Endothelial cell of umbilical vein (primary cell): Measurements from ENCODE around the gene OR7C1. TPM values are rescaled to one million over a fixed set of nuclear protein-coding genes. Genes with fewer than 3 reads are reported as not detected.

ENCODE experiments used
- BruUV-seq: library from RNA; stranded (reverse); fragments of 400-500 nt; replicated peaks from 2 replicates; lab custom pipeline; 2021; lab: Mats Ljungman, UMichigan
- CTCF ChIA-PET: fragments of 300-600, 350-600 bp; sonication (Branson Sonifier 250); formaldehyde crosslinking; loops from one replicate; lab custom pipeline; 2021; ENCODE audit warnings: antibody characterized with exemption, inconsistent platforms; lab: Charles Lee
- POLR2A ChIA-PET: fragments of 300-600, 350-600 bp; sonication (Branson Sonifier 250); formaldehyde crosslinking; loops from one replicate; lab custom pipeline; 2021; ENCODE audit warnings: antibody characterized with exemption, inconsistent platforms; lab: Charles Lee
- DNase-seq: peaks from one replicate; pipeline ENCODE4 v3.0.0-alpha.2; 2011; ENCODE audit warnings: low read depth, low spot score
- FAIRE-seq: peaks from 2 replicates; lab custom pipeline; 2011; peaks lifted over from hg19 to GRCh38; lab: Jason Lieb, UNC
- H2AFZ ChIP-seq: 2 replicates; pipeline ENCODE4 v1.6.0; 2012; ENCODE audit warnings: low read depth, low read length, control low read depth, inconsistent platforms
- H3K27ac ChIP-seq: 2 replicates; pipeline ENCODE4 v1.5.1; 2011; ENCODE audit warnings: low read depth, mild to moderate bottlenecking, control low read depth, low read length, moderate library complexity; ENCODE audit not compliant: insufficient read depth
- H3K27me3 ChIP-seq, 2 experiments: 2 replicates each; pipeline versions ENCODE4 v1.6.0 to v1.6.1; 2011; ENCODE audit warnings: low read length in 2 of 2, mixed read lengths in 1 of 2; ENCODE audit not compliant: control insufficient read depth in 2 of 2, insufficient read depth in 2 of 2
- H3K36me3 ChIP-seq, 2 experiments: 2 replicates in 1 of 2; 3 replicates in 1 of 2; pipeline ENCODE4 v1.5.1; 2011; ENCODE audit warnings: low read length in 2 of 2, mild to moderate bottlenecking in 1 of 2, moderate library complexity in 1 of 2; ENCODE audit not compliant: control insufficient read depth in 2 of 2, insufficient read depth in 2 of 2; ENCODE audit errors: extremely low read depth in 1 of 2
- H3K4me1 ChIP-seq: 3 replicates; pipeline ENCODE4 v1.5.1; 2011; ENCODE audit warnings: mild to moderate bottlenecking, low read length; ENCODE audit not compliant: control insufficient read depth, insufficient read depth; ENCODE audit errors: extremely low read depth
- H3K4me2 ChIP-seq: 2 replicates; pipeline ENCODE4 v1.6.1; 2011; ENCODE audit warnings: low read length, control low read depth, mixed read lengths; ENCODE audit not compliant: insufficient read depth
- H3K4me3 ChIP-seq, 3 experiments: fragments of 200-600 bp in 1 of 3; sonication (generic), shearing (Covaris generic) in 1 of 3; replicated peaks in 1 of 3; 2 replicates each; pipeline ENCODE4 v1.5.1; 2011 to 2016; ENCODE audit warnings: control low read depth in 3 of 3, low read length in 3 of 3, mild to moderate bottlenecking in 2 of 3, inconsistent platforms in 1 of 3, low read depth in 1 of 3, moderate library complexity in 1 of 3; ENCODE audit not compliant: insufficient read depth in 1 of 3
- H3K79me2 ChIP-seq: 2 replicates; pipeline ENCODE4 v1.6.0; 2012; ENCODE audit warnings: low read length, inconsistent platforms; ENCODE audit not compliant: control insufficient read depth, insufficient read depth
- H3K9ac ChIP-seq: replicated peaks from 2 replicates; pipeline ENCODE3; 2011; ENCODE audit warnings: low read length, control low read depth; ENCODE audit not compliant: insufficient read depth; ENCODE audit errors: extremely low read depth
- H3K9me1 ChIP-seq: replicated peaks from 3 replicates; pipeline ENCODE4 v1.6.0; 2011; ENCODE audit warnings: mild to moderate bottlenecking, low read length; ENCODE audit not compliant: control insufficient read depth, insufficient read depth; ENCODE audit errors: extremely low read depth
- H3K9me3 ChIP-seq: replicated peaks from 2 replicates; pipeline ENCODE4 v1.5.1; 2012; ENCODE audit warnings: low read length, inconsistent platforms; ENCODE audit not compliant: control insufficient read depth, insufficient read depth
- H4K20me1 ChIP-seq: replicated peaks from 2 replicates; pipeline ENCODE3; 2011; ENCODE audit warnings: mild to moderate bottlenecking, low read length; ENCODE audit not compliant: control insufficient read depth, insufficient read depth; ENCODE audit errors: extremely low read depth
- EZH2 ChIP-seq: IDR thresholded peaks from 2 replicates; pipeline ENCODE4 v1.6.1; 2012; ENCODE audit warnings: borderline replicate concordance, low read depth, mild to moderate bottlenecking, moderate library complexity, low read length, inconsistent platforms; ENCODE audit not compliant: severe bottlenecking
- FOS ChIP-seq: IDR thresholded peaks from 2 replicates; pipeline ENCODE4 v1.6.1; 2011; ENCODE audit warnings: mild to moderate bottlenecking, low read length, moderate library complexity, borderline replicate concordance; ENCODE audit not compliant: insufficient read depth
- GATA2 ChIP-seq: IDR thresholded peaks from 2 replicates; pipeline ENCODE4 v1.7.0; 2011; ENCODE audit warnings: low read depth, mild to moderate bottlenecking, moderate library complexity, mixed read lengths, low read length; ENCODE audit not compliant: insufficient read length, insufficient read depth
- JUN ChIP-seq: IDR thresholded peaks from 2 replicates; pipeline ENCODE4 v1.6.1; 2011; ENCODE audit warnings: borderline replicate concordance, low read depth; ENCODE audit not compliant: insufficient read length, insufficient read depth
- MYC ChIP-seq: IDR thresholded peaks from one replicate; pipeline ENCODE4 v1.6.1; 2011; ENCODE audit warnings: mild to moderate bottlenecking, low read depth, low read length
- POLR2A ChIP-seq: IDR thresholded peaks from 2 replicates; pipeline ENCODE4 v1.6.1; 2012; ENCODE audit warnings: low read depth, mild to moderate bottlenecking, control low read depth, low read length
- POLR2AphosphoS5 ChIP-seq: IDR thresholded peaks from 2 replicates; pipeline ENCODE4 v1.6.1; 2012; ENCODE audit warnings: low read depth, mild to moderate bottlenecking, control low read depth, low read length, moderate library complexity; ENCODE audit not compliant: insufficient read depth
- dilution Hi-C: fragments of 300-500 bp; cut with MboI; formaldehyde crosslinking; loops from one replicate; pipeline ENCODE4 v1.15.0; 2019; ENCODE audit warnings: low sequenced_read_pairs; ENCODE audit not compliant: extremely low pct_ligation_motif_present
- intact Hi-C: fragments of 100-400 bp; cut with micrococcal nuclease; formaldehyde crosslinking; loops from one replicate; pipeline ENCODE4 v1.10.0; 2022
- polyA plus RNA-seq, 4 experiments: library from polyadenylated mRNA; depleted of rRNA in 3 of 4; stranded (reverse) in 3 of 4; unstranded in 1 of 4; fragments of >200 nt; gene quantifications; 2 replicates each; pipeline versions ENCODE4 v1.2.1 to v1.2.3, GENCODE V29; 2011 to 2012; ENCODE audit warnings: missing spikeins in 1 of 4
- total RNA-seq: library from RNA; stranded (reverse); gene quantifications from 2 replicates; pipeline ENCODE4 v1.2.3, GENCODE V29; 2021
- TF ChIP-seq, protein P1 (sequence below): IDR thresholded peaks from 2 replicates; pipeline ENCODE4 v1.6.1; 2011; ENCODE audit not compliant: insufficient read depth, insufficient read length
- TF ChIP-seq, protein P2 (sequence below), 2 donors: IDR thresholded peaks; 1 replicate in 1 of 2; 2 replicates in 1 of 2; pipeline ENCODE4 v1.5.1; 2011; ENCODE audit warnings: low read length in 2 of 2, mild to moderate bottlenecking in 2 of 2, moderate library complexity in 2 of 2, control low read depth in 1 of 2, inconsistent platforms in 1 of 2, low read depth in 1 of 2; ENCODE audit not compliant: insufficient read depth in 1 of 2; ENCODE audit errors: extremely low read depth in 1 of 2

The OR7C1 gene
- total and polyA plus RNA-seq, 2 donors (not counting 3 experiments of a cell fraction or from before 2014, with no cell fraction given): not detected

DNA sequence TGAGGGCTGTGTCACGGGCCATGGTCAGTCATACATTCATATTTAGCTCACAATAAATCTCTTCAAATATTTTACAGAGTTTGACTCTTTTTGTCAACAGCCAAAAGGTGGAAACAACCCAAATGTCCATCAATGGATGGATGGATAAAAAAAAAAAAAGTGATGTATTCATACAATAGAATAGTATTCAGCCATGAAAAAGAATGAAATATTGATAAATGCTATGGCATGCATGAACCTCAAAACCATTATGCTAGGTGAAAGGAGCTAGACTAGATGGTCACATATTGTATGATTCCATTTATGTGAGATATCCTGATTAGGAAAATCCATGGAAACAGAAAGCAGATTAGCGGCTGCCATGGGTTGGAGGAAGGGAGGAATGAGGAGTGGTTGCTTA lies 72.9 kb downstream of the OR7C1 start:
- Histone ChIP-seq H3K4me1 (no peaks in the 10 kb centered on the region), H3K9me1 (no peaks in the 10 kb centered on the region), H3K36me3 (no peaks in the 10 kb centered on the region), H3K9ac (no peak overlapping the region), H3K9me3 (no peaks in the 10 kb centered on the region), H3K4me2 (no peak overlapping the region), H3K27me3 (no peaks in the 10 kb centered on the region), H3K79me2 (no peaks in the 10 kb centered on the region), H3K4me3 (no peak overlapping the region), H4K20me1 (no peaks in the 10 kb centered on the region), H3K27ac (no peak overlapping the region), H2AFZ (no peak overlapping the region)
- ChIA-PET POLR2A (interaction anchor here (0.7 kb wide), 1 partner anchor 39 kb away, joined by 3 read pairs; no protein-coding TSS in a partner anchor), CTCF (no interaction called here)
- TF ChIP-seq POLR2A (no peak), FOS (no peak), GATA2 (no peak), JUN (no peak), POLR2AphosphoS5 (no peak), EZH2 (no peak), MYC (no peak)
- TF ChIP-seq, protein P1, sequence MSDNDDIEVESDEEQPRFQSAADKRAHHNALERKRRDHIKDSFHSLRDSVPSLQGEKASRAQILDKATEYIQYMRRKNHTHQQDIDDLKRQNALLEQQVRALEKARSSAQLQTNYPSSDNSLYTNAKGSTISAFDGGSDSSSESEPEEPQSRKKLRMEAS: no peak
- TF ChIP-seq, protein P2, sequence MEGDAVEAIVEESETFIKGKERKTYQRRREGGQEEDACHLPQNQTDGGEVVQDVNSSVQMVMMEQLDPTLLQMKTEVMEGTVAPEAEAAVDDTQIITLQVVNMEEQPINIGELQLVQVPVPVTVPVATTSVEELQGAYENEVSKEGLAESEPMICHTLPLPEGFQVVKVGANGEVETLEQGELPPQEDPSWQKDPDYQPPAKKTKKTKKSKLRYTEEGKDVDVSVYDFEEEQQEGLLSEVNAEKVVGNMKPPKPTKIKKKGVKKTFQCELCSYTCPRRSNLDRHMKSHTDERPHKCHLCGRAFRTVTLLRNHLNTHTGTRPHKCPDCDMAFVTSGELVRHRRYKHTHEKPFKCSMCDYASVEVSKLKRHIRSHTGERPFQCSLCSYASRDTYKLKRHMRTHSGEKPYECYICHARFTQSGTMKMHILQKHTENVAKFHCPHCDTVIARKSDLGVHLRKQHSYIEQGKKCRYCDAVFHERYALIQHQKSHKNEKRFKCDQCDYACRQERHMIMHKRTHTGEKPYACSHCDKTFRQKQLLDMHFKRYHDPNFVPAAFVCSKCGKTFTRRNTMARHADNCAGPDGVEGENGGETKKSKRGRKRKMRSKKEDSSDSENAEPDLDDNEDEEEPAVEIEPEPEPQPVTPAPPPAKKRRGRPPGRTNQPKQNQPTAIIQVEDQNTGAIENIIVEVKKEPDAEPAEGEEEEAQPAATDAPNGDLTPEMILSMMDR (IDR thresholded peaks at IDR 0.05; ENCODE audit: extremely low read depth in 1 of 2, insufficient read depth in 1 of 2, low read depth in 1 of 2, low read length in 2 of 2): no peak
- FAIRE-seq (no peak), DNase-seq (no peak)
- dilution Hi-C loops: no loop called here
- intact Hi-C loops: no loop called here
- no TSS peak for BruUV-seq
